DMS 273 treated with DMSO at 0.1 percent for 48 hours (cell line): Measurements from ENCODE around the gene LIFR.
"Not testable (repeated sequence)": the region's sequence is repeated elsewhere in the genome, so short reads cannot be mapped to it uniquely, and the experiment has no call there.

ENCODE experiments used
- DNase-seq: peaks from one replicate; lab custom pipeline; 2025; lab: John Stamatoyannopoulos, UW

Gene LIFR

GRCh38 chr5:38519476-38519875 lies 37.0 kb downstream of the LIFR start:
- no peak for DNase-seq

- no peak for DNase-seq
These were observed 38.1 kb downstream of the LIFR start for GRCh38 chr5:38518341-38518740.

DNA sequence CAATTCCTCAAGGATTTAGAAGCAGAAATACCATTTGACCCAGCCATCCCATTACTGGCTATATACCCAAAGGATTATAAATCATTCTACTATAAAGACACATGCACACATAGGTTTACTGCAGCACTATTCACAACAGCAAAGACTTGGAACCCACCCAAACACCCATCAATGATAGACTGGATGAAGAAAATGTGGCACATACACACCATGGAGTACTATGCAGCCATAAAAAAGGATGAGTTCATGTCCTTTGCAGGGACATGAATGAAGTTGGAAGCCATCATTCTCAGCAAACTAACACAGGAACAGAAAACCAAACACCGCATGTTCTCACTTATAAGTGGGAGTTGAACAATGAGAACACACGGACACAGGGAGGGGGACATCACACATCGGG lies 39.8 kb downstream of the LIFR start:
- not testable (repeated sequence) for DNase-seq

GRCh38 chr5:38515646-38516045 lies 40.8 kb downstream of the LIFR start:
- no peak for DNase-seq

DNA sequence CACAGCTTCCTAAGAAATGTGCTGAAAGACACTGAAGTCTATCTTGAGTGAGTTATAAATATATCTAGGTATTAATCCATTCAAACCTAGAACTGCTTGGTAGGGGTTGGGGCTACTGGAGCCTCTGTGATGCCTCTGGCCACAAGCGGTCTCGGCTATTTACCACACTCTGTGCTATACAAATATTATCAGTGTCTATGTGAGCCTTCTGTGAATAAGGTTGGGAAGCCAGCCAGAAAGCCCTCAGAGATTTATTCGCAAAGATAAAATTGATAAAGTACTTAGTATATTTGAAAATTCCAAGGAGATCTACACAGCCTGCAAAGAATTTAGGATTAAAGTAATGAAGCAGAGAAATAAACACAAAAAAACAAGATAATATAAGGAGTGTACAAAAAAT lies 41.4 kb downstream of the LIFR start:
- no peak for DNase-seq

GRCh38 chr5:38509185-38509584 lies 47.3 kb downstream of the LIFR start:
- no peak for DNase-seq

GRCh38 chr5:38506302-38506701 lies 50.1 kb downstream of the LIFR start:
- DNase-seq: no peak

GRCh38 chr5:38500573-38501260 lies 55.7 kb downstream of the LIFR start:
- DNase-seq: no peak

DNA sequence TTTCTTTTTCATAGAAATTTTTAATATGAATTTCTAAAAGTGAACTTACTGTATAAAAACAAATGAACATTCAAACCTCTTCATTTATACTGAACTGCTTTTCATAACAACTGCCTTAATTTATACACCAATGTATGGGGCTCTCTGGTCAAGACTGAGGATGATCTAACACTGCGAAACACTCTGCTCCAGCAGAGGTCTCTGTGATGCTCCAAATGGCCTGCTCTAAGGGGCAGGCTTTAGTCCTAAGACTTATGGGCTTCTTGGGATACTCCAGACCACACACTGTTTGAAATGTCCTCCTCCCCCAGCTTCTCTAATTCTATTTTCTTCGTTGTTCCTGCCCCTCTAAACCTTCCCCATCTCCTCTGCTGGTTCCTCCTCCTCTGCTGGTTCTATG lies 58.5 kb downstream of the LIFR start:
- no peak for DNase-seq

DNA sequence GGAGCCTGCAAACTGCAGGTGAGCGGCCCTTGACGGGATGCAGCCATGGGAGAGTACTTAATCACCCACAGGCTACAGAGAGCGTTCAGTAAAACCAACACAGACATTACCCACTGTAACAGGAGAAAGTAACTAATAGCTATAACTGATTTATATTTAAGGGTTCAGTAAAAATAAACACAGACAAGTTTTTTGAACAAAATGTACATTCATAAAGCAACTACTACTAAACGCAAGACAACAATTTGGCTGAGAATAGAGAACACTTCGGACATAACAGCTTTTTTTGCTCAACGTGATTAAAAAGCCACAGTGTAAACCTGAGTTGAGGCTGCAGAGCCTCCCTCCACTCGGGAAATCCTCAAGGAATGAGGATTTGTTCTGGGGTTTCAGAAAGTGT lies 61.7 kb downstream of the LIFR start:
- DNase-seq: no peak

DNA sequence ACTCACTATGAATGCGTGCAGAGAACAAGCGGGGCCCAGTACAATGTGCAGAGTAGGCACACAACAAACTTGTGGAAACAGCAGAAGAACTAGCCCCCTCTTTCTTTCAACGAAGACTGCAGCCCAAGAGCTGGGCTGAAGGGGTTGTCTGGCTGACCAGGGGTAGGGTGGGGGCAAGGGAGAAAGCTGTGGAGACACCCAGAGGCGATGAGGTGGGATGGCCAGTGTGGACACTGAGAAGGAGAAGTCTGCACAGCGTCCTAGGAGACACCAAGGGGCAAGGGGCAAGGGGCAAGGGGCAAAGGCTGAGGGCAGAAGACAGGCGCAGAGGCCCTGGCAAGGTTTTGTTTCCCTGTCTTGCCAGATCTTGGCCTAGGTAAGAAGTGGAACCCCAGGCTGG lies 62.3 kb downstream of the LIFR start:
- no peak for DNase-seq

GRCh38 chr5:38483805-38484398 lies 72.5 kb downstream of the LIFR start:
- DNase-seq: no peak

- no peak for DNase-seq
These were observed 77.0 kb downstream of the LIFR start for GRCh38 chr5:38479315-38479904.

DNA sequence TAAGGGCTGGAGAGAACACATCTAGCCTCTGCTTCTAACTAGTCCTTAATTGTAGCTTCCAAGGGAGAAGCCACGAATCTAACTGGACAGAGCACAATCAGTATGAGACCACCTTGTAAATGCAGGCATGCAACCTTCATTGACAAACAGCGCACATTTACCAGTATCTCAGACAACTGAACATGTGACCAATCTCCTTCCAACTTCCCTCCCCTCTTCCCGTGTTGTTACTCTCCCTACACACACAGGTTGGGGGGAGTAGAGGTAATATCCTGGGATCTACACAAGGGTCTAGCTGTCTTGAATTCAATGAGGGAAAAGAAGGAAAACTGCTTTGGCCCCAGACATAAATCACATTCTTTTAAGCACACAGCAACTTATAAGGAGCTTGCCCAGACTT lies 77.6 kb downstream of the LIFR start:
- DNase-seq: no peak

DNA sequence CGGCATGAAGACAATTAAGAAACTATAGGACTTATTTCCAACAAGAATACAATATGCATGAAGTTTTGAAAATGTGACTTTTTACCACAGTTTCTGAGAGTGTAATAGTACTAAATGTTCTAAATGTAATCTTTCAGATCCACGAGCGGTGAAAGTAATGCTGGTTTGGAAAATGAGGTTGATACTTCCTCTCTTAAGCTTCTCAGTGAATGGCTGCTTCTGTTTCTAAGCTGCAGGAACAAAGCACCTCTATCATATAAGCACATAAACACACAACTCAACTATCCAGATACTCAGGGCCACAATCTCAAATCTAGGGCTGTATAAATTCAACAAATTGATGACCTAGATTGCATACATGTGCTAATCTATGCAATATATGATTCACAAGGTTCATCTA lies 78.3 kb downstream of the LIFR start:
- DNase-seq: no peak

DNA sequence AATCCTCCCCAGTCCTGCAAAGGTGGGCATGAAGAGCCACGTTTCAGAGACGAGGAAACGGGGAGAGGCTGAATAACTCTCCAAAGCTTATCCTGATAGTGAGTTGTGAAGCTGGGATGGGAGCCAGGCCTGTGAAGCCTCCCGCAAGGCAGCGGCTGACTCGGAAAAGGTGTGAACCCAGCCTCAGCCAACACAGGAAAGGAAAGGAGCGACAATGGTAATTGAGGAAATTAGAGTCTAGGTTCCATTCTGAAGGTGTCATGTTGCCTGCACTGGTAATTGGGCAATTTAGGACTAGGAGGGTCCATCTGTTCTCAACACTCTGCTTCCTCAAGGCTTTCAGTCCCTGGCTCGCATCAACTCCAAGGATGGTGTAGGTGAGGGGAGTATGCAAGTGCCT lies 83.4 kb downstream of the LIFR start:
- DNase-seq: peak; percentile 84

- no peak for DNase-seq
These were observed 83.9 kb downstream of the LIFR start for GRCh38 chr5:38472541-38472940.

DNA sequence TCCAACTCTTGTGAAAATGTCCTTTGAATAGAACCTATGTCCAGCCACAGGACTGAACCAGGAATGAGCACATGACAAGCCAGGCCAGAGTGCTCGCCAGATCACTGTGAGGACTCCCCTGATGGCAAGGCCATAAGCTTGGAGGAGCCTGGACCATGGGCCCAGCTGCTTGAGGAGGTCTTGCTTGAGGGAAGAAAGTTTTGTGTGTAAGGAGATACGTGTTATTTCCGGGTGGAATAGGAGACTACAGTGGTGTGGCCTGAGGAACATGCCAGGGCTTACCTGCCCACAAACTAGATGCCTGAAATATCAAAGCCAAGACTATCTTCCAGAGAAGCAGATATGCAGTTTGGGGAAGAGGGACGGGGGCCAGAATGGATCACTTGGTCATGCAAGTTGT lies 84.7 kb downstream of the LIFR start:
- no peak for DNase-seq

DNA sequence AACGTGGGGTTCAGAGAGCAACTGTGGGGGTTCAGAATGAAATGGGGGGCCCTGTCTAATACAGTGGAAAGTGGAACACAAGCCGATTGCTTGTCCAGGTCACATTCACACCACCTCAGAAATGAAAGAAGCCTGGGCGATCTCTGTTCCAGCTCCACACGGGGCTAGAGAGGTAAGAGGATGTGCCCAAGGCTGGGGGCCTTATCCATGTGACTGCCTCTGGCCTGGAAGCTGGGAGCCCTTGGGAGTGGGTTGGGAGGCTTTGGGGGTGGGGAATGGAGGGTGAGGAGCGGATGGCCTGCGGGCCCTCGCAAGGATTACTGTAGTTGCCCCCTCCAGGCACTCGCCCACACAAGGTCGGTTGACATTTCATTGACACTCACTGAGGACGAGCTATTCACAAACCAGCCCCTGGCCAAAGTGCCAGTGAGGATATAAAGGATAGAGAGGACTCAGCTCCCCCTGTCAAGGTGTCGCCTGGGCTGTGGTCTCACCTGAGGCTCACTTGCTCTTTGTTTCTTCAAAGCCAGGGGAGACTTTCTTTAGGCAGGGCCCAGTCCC lies 86.7 kb downstream of the LIFR start:
- DNase-seq: no peak

DNA sequence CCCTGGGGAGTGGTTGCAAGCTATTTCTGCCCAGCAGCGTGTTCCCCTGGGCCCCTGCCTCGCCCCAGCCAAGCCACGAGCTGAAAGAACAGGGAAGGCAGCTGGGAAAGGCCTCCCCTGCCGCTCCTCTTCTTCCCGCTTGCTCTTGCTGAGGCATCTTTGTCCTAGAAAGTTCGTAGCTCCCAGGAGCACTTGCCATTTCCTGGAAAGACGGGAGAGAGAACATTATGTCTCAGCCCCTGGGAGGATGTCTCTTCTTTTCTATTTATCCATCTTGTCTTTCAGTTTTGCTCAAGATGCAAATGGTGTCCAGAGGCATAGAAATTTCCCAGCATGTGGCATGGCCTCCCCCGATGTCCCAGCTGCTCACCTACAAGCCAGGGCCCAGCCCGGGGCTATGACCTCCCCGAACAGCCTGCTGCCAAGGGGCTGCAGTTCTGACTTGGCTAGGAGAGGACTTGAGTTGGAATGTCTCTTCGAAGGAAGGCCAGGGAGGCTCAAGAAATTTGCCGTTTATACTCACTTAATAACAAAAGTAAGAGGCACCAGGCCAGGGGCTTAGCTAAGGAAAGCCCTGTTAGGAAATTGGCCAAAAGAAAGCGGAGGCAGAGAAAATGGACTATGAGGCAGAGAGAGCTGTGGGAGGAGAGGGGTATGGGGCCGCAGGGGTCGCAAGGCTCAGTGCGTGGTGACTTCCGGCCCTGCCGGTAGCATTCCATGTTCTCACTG lies 87.3 kb downstream of the LIFR start:
- no peak for DNase-seq

DNA sequence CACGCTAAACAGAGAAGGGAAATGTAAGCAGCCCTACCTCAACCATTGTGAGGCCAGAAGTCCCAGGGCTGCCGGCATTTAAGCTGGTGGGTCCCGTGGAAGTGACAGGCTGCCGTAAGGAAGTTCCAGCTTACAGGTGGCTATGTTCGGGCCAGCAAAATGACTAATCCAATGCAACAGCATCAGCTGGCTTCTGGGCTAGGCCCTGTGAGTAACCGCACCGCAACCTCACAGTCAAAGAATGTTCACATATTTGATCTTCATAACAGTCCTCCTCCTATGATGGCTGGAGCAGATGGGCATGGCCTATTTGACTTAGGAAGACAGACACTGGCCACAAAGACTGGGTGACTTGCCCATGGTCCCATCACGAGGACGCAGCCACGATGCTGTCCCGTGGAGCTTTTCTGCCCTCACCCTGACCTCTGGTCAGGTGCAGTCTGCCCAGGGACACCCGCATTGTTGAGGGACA lies 88.2 kb downstream of the LIFR start:
- no peak for DNase-seq

DNA sequence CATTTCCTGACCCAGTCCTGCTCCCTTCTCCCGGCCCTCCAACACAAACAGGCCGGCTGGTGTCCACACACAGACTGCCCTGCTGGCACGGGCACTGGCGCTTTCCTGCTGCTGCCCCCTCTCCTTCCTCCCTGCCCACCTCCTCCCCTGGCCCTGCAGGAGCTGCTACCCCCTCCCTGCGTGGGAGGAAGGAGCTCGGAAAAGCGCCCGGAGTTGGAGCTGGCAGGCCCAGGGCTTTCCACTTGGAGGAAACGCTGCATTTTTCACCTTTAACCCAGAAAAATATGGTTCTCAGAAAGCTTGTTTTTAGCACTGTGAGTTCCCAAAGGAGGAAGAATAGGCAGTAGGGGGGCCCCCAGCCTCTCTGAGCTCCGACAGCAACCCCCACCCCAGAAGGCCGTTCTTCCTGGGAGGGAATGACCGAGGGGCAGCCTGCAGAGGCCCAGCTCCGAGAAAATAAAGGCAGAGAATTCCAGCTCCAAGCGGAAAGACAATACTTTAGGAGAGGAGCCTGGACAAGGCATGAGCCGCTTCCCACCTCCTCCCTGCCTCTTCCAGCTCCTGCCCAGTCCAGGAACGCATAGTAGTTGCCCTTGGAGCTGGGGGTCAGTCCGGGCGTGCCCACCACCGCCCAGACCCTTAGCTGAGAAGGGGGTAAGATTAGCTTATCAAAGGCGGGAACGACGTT lies 88.9 kb downstream of the LIFR start:
- no peak for DNase-seq
